ENCODE results near the gene CHSY1.

- TF ChIP-seq, protein P1, sequence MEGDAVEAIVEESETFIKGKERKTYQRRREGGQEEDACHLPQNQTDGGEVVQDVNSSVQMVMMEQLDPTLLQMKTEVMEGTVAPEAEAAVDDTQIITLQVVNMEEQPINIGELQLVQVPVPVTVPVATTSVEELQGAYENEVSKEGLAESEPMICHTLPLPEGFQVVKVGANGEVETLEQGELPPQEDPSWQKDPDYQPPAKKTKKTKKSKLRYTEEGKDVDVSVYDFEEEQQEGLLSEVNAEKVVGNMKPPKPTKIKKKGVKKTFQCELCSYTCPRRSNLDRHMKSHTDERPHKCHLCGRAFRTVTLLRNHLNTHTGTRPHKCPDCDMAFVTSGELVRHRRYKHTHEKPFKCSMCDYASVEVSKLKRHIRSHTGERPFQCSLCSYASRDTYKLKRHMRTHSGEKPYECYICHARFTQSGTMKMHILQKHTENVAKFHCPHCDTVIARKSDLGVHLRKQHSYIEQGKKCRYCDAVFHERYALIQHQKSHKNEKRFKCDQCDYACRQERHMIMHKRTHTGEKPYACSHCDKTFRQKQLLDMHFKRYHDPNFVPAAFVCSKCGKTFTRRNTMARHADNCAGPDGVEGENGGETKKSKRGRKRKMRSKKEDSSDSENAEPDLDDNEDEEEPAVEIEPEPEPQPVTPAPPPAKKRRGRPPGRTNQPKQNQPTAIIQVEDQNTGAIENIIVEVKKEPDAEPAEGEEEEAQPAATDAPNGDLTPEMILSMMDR (IDR thresholded peaks at IDR 0.05) = no peak
- TF ChIP-seq POLR2A (IDR thresholded peaks at IDR 0.05; ENCODE audit: low read depth) (no peak), EP300 (IDR thresholded peaks at IDR 0.05) (no peak)
Measured at GRCh38 chr15:101132390-101133180, 119.3 kb downstream of the CHSY1 start.
